Rectal smooth muscle tissue (tissue), 1 donor: ENCODE data around the gene SEMG1.

Source experiments
- H3K27ac ChIP-seq: one replicate; pipeline ENCODE4 v1.7.0; 2013; ENCODE audit warnings: low read depth, low read length, inconsistent platforms
- H3K27me3 ChIP-seq: one replicate; pipeline ENCODE4 v1.7.0; 2013; ENCODE audit warnings: low read length; ENCODE audit not compliant: control insufficient read depth, insufficient read depth
- H3K36me3 ChIP-seq: one replicate; pipeline ENCODE4 v1.7.0; 2013; ENCODE audit warnings: low read length; ENCODE audit not compliant: control insufficient read depth, insufficient read depth
- H3K4me1 ChIP-seq: one replicate; pipeline ENCODE4 v1.7.0; 2013; ENCODE audit warnings: low read length; ENCODE audit not compliant: control insufficient read depth, insufficient read depth
- H3K4me3 ChIP-seq: one replicate; pipeline ENCODE4 v1.7.0; 2013; ENCODE audit warnings: low read length
- H3K9ac ChIP-seq: one replicate; pipeline ENCODE4 v1.7.0; 2013; ENCODE audit warnings: low read length

SEMG1 gene, protein sequence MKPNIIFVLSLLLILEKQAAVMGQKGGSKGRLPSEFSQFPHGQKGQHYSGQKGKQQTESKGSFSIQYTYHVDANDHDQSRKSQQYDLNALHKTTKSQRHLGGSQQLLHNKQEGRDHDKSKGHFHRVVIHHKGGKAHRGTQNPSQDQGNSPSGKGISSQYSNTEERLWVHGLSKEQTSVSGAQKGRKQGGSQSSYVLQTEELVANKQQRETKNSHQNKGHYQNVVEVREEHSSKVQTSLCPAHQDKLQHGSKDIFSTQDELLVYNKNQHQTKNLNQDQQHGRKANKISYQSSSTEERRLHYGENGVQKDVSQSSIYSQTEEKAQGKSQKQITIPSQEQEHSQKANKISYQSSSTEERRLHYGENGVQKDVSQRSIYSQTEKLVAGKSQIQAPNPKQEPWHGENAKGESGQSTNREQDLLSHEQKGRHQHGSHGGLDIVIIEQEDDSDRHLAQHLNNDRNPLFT

DNA sequence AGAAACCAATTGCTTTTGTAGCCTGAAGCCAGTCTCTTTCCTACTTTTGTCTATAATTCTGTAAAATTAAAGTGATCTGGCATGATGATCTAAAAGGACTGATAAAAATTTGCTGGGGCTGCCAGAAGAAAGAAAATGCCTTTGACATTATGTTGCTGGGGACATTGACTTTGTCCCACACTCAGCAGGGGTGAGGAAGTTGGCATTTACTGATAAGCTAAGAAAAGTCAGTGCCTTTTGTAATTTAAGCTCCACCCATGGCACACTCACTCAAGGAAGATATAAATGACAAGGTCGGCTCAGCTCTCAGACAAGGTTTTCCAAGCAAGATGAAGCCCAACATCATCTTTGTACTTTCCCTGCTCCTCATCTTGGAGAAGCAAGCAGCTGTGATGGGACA, at the start of gene SEMG1:
TSS of gene SEMG1 (plus strand) at position 309 of the 400 bp plus-strand sequence. CDS start at position 330, 21 bp downstream.
- Histone ChIP-seq H3K4me3 (no peak within 1 kb of the TSS), H3K9ac (no peak within 1 kb of the TSS), H3K36me3 (no peaks in the 10 kb centered on the region), H3K4me1 (no peaks in the 10 kb centered on the region), H3K27ac (no peak within 1 kb of the TSS), H3K27me3 (no peaks in the 10 kb centered on the region)

DNA sequence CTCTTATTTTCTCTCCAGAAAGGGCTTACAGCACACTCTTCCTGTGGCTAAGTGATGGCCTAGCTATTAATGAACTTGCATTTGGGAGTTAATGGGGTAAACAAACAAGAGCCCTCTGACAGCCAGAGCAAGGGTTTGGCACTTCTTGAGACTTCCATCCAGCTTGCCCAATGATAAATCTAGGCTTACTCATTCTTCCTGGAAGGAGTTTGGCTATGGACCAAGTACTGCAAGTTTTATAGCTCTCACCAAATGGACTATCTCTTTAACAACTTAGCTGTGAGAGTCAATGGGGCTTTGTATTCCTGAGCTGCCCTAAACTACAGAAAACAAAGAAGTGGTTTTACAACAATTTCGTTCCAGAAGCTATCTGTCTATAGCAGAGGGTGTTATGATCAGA, 48.9 kb upstream of the SEMG1 start:
- no peaks in the 10 kb centered on the region for H3K36me3 ChIP-seq
- no peaks in the 10 kb centered on the region for H3K27me3 ChIP-seq
- H3K9ac ChIP-seq: no peak overlapping the region
- H3K4me3 ChIP-seq: no peak overlapping the region
- H3K27ac ChIP-seq: no peak overlapping the region
- H3K4me1 ChIP-seq: peaks cover 3% of the 10 kb centered on the region

DNA sequence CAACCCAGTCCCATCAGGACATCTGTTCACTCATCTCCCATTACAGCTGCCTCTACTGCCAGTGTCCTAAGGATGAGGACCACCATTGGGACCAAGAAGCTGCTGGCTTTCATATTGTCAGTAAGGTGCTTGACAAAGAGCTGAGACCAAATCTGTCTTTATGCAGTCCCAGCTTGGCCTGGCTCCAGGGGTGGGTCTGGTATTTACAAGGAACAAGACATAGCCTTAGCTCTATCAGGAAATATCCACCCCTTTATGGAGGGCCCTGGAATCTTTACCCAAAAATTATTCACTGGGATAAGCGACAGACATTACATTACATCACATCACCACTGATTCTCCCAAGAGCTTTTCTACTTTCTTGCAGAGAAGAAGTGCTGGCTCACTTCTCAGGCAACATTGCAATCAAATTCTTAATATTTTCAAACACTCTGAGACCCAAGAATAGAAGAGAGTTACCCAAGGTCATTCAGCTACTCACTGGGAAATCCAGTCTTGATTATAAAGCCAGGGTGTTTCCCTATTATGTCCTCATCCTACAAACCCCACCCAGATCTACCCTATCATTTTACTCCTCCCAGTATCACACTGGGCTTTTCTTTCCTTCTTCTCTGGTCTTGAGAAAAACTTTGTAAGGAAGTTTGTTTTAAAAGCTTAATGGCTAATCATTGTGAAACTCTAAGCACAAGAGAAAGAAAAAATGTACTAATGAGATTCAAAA, 43.6 kb upstream of the SEMG1 start:
- Histone ChIP-seq H3K27ac (no peak overlapping the region), H3K27me3 (no peaks in the 10 kb centered on the region), H3K9ac (no peak overlapping the region), H3K4me3 (no peak overlapping the region), H3K36me3 (no peaks in the 10 kb centered on the region), H3K4me1 (no peaks in the 10 kb centered on the region)

DNA sequence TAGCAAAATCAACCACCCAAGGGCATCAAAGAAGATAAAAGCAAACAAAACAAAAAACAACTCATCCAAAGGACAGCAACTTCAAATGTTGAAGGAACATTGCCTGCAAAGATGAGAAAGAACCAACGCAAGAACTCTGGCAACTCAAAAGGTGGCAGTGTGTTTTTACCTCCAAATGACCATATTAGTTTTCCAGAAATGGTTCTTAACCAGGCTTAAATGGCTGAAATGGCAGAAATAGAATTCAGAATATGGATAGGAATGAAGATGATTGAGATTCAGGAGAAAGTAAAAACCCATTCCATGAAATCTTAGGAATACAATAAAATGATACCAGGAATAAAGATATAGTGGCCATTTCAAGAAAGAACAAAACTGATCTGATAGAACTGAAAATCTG, 41.9 kb upstream of the SEMG1 start:
- no peaks in the 10 kb centered on the region for H3K4me1 ChIP-seq
- no peaks in the 10 kb centered on the region for H3K27me3 ChIP-seq
- no peak overlapping the region for H3K9ac ChIP-seq
- H3K4me3 ChIP-seq: no peak overlapping the region
- H3K27ac ChIP-seq: no peak overlapping the region
- H3K36me3 ChIP-seq: no peaks in the 10 kb centered on the region

DNA sequence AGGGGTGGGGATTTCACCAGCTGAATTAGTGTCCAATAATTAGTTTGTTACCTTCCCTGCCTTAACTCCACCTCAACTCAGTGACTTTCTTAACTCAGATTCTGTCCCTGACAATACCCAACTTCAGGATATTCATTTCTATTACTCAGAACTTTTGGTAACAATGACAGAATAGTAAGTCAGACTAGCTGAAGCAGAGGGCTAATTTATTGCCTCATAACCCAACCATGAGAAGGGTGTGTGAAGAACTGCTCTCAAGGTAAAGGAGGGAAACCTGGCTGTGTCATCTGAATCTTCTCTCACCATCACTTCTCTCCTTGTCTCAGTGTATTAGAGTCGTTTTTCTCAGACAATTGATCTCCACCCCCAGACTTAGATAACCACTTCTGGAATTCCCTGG, 33.3 kb upstream of the SEMG1 start:
- H3K4me1 ChIP-seq: no peaks in the 10 kb centered on the region
- H3K36me3 ChIP-seq: no peaks in the 10 kb centered on the region
- no peaks in the 10 kb centered on the region for H3K27me3 ChIP-seq
- H3K4me3 ChIP-seq: no peak overlapping the region
- H3K9ac ChIP-seq: no peak overlapping the region
- no peak overlapping the region for H3K27ac ChIP-seq

DNA sequence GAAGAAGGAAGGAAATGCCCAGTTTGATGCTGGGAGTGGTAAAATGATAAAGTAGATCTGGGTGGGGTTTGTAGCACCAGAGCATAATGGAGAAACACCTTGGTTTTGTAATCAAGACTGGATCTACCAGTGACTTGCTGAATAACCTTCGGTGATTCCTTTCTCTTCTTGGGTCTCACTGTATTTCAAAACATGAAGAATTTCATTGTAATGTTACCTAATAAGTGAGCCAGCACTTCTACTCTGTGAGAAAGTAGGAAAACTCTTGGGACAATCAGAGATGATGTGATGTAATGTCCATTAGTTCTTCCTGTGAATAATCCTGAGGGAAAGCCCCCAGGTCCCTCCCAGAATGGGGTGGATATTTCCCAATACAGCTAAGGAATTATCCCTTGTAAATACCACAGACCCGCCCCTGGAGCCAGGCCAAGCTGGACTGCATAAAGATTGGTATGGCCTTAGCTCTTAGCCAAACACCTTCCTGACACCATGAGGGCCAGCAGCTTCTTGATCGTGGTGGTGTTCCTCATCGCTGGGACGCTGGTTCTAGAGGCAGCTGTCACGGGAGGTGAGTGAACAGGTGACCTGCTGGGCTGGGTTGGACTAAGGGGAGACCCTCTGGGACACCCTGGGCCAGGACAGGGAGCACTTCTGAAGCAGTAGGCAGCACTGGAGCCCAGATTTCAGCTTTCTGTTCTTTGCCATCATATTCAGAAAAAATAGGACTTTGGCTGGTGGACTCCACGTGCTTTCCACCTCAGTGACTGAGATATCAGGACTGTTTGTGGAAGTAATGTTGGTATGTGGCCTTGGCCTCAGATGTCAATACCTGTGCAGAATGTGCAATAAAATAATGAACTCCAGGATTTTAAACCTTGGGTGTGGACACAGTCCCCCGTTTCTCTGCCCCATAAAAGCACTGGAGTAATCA, 32.1 kb upstream of the SEMG1 start, which contains the start of gene PI3:
TSS of gene PI3 (plus strand) at position 469 of the 931 bp plus-strand sequence. CDS start at position 490, 21 bp downstream.
- Histone ChIP-seq H3K9ac (no peak within 1 kb of the TSS), H3K27ac (no peak within 1 kb of the TSS), H3K36me3 (no peaks in the 10 kb centered on the region)

DNA sequence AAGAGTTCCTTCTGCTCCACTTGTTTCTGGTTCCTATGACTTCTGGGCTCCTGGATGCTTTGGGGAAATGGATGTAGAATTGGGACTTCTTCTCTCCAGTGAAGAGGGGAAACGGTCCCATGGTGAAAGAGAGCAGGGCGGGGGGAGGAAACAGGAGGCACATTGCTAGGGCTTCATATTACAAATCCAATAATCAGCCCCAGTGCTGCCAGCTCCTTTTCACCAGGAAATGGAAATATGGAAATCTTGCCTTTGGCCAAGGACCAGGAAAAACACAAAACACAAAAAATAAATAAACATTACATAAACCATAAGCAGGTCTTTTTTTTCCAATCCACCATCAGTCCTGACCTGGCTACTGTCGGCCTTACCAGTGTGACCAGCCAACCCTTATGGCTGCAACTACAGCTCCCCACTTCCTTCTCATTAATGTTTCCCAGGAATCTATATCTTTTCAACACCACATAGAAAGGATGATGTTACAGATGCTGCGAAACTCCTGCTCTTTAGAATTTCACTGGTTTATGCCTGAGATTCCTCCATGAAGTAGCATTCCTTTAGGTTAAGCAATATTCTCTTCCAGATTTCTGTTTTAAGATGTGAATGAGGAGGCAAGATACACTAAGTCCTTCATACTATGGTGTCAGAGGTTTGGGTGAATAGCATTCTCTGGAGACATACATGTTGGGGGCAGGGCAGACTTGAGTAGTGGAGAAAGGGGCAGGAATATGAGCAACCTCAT, 30.1 kb upstream of the SEMG1 start:
- no peak overlapping the region for H3K9ac ChIP-seq
- no peaks in the 10 kb centered on the region for H3K27me3 ChIP-seq
- H3K4me1 ChIP-seq: no peaks in the 10 kb centered on the region
- no peak overlapping the region for H3K27ac ChIP-seq
- H3K4me3 ChIP-seq: no peak overlapping the region
- no peaks in the 10 kb centered on the region for H3K36me3 ChIP-seq

More for the DNA sequence above, 32.1 kb upstream of the SEMG1 start, which contains the start of gene PI3:
- Histone ChIP-seq H3K4me1 (no peaks in the 10 kb centered on the region), H3K27me3 (no peaks in the 10 kb centered on the region), H3K4me3 (no peak within 1 kb of the TSS)

DNA sequence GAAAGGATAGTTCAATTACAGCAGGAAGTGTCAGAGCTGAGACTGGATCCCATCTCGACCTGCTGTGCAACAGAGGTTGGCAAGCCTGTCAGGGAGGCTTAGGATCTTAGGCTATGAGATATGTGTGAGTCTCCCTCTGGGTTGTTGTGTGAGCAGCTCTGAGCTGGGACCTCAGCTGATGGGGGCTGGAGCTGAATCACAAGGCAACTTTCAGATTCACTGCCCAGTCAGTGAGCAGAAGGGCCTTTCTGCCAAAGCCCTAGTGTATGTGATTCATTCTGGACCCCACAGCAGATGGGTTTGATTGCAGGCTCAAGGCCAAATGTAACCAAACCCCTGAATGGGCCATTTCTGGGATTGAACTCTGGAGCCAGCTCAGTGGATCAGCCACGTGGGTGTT, 27.7 kb upstream of the SEMG1 start:
- no peak overlapping the region for H3K9ac ChIP-seq
- no peak overlapping the region for H3K27ac ChIP-seq
- no peak overlapping the region for H3K4me3 ChIP-seq
- H3K4me1 ChIP-seq: no peaks in the 10 kb centered on the region
- no peaks in the 10 kb centered on the region for H3K27me3 ChIP-seq
- no peaks in the 10 kb centered on the region for H3K36me3 ChIP-seq

DNA sequence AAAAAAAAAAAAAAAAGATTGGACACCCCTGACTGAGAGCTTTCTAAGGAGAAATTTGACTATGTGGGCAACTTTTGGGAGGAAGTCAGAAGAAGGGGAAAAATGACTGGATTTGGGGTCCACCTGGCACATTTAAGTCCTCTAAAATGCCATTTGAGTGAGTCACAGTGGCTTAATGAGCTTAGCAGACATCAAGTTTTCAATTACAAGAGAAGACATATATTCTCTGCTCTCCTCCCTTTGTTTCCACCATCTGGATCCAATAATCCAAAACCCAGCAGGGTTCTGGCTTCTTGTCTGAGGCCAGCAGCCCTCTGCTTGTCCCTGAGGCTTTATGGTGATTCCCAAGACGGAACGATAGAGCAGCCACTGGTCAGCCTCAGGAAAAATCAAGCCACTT, 25.2 kb upstream of the SEMG1 start:
- Histone ChIP-seq H3K9ac (no peak overlapping the region), H3K36me3 (no peaks in the 10 kb centered on the region), H3K4me3 (no peak overlapping the region), H3K27ac (no peak overlapping the region), H3K4me1 (no peaks in the 10 kb centered on the region), H3K27me3 (no peaks in the 10 kb centered on the region)

DNA sequence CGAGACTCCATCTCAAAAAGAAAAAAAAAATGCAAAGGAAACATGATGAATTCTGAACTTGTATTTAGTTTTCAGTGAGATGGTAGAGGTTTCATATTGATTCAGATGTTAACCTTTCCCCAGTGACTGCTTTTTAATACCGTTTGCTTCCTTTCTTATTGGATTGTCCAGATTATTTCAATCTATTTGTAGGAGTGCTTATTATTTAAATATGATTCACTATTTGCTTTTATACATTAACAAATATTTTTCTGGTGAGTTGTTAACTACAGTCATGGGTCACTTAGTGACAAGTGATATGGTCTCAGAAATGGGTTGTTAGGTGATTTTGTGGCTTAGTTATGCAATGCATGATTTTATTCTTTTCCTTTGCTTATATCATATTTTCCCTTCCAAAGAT, 23.7 kb upstream of the SEMG1 start:
- no peaks in the 10 kb centered on the region for H3K4me1 ChIP-seq
- H3K4me3 ChIP-seq: no peak overlapping the region
- H3K27ac ChIP-seq: no peak overlapping the region
- H3K27me3 ChIP-seq: no peaks in the 10 kb centered on the region
- H3K36me3 ChIP-seq: no peaks in the 10 kb centered on the region
- no peak overlapping the region for H3K9ac ChIP-seq

DNA sequence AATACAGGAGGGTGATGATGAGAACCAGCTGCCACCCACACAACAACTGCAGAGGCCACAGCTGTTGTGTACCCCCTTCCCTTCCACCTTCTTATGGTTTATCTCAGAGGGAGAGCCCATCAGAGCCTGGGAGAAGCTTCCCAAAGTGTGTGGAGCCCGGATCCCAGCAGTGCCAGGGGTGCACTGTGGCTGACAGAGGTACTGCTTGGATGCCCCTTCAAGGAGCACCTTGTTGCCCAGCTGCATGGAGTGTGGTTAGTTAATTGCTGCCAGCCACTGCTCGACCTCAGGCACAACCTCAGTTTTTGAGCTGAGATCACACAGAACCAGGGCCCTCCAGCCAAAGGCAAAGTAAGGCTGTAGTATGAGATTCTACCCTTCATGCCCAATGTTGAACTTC, 19.1 kb upstream of the SEMG1 start:
- Histone ChIP-seq H3K4me3 (no peak overlapping the region), H3K27ac (no peak overlapping the region), H3K4me1 (no peaks in the 10 kb centered on the region), H3K27me3 (no peaks in the 10 kb centered on the region), H3K36me3 (no peaks in the 10 kb centered on the region), H3K9ac (no peak overlapping the region)
